ENCODE data around the gene C9orf72. TPM values are rescaled to one million over a fixed set of nuclear protein-coding genes. Genes with fewer than 3 reads are reported as not detected.
A peak's percentile ranks its signal among the peaks of the same experiment; 100 is the strongest.

C9orf72 gene
- total and polyA plus RNA-seq, 2 of the 4 experiments (the other 2 are of a cell fraction) = 2.0 to 3.4 TPM

GRCh38 chr9:27572566-27572917 is 739 bp downstream of the C9orf72 start:
- CTCF ChIA-PET = interaction anchor here (0.6 kb wide), 1 partner anchor 226 kb away, joined by 3 read pairs; no protein-coding TSS in a partner anchor

More at GRCh38 chr9:27572566-27572917, 739 bp downstream of the C9orf72 start:
- H3K27ac ChIP-seq (ENCODE audit: insufficient read depth, low read length) = peak overlapping the region; percentile 58
- in situ Hi-C loops (cut with MboI; ENCODE audit: low sequenced_read_pairs) = no loop called here
- H3K18ac ChIP-seq (ENCODE audit: low read depth, low read length) = no peak overlapping the region
- dilution Hi-C loops (cut with HindIII; ENCODE audit: low sequenced_read_pairs, unreplicated experiment) = no loop called here
- H2AK9ac ChIP-seq (replicated peaks; ENCODE audit: low read depth, low read length, poor library complexity) = peak overlapping the region; percentile 77
- DNase-seq (no peak), ATAC-seq (ENCODE audit: low read depth) (no peak)
- no peak overlapping the region for H2BK20ac ChIP-seq (ENCODE audit: low read depth, low read length)
- peak overlapping the region; percentile 91 for H3K4me2 ChIP-seq (ENCODE audit: low read depth, low read length)
- peak overlapping the region; percentile 61 for H3K23ac ChIP-seq (ENCODE audit: low read depth, low read length)
- 0% methylated on average over 4 of the region's 6 CpGs; no CpG with 5 or more reads in 1 of the 2 experiments for WGBS, 2 experiments (ENCODE audit: extremely low coverage in 2 of 2, insufficient read length in 1 of 2)
- H3K9me1 ChIP-seq (ENCODE audit: insufficient read depth, low read length) = no peaks in the 10 kb centered on the region
- H3K56ac ChIP-seq (ENCODE audit: extremely low read depth, insufficient read depth, low read length) = no peak overlapping the region
- H4K91ac ChIP-seq (ENCODE audit: insufficient read depth, low read depth, low read length) = no peak overlapping the region
- POLR2A ChIA-PET (ENCODE audit: unreplicated experiment) = no interaction called here
- H3K36me3 ChIP-seq (ENCODE audit: control insufficient read depth, insufficient read depth, low read length) = no peaks in the 10 kb centered on the region
- no peaks in the 10 kb centered on the region for H3K27me3 ChIP-seq (ENCODE audit: control insufficient read depth, insufficient read depth, low read length)
- H3K9me3 ChIP-seq (ENCODE audit: control insufficient read depth, insufficient read depth, low read length) = no peaks in the 10 kb centered on the region
- no peak overlapping the region for H2BK15ac ChIP-seq (ENCODE audit: low read depth, low read length)
- H3K9ac ChIP-seq (ENCODE audit: low read depth, low read length) = peak overlapping the region; percentile 76
- peaks cover 3 to 8% of the 10 kb centered on the region in 2 experiments; a peak in 2 of 4 replicates for H3K79me1 ChIP-seq (ENCODE audit: low read depth in 1 of 2, low read length in 2 of 2)
- intact Hi-C loops (cut with micrococcal nuclease) = no loop called here
- TF ChIP-seq POLR2A (IDR thresholded peaks at IDR 0.05; ENCODE audit: low read depth, low read length) (no peak), CEBPB (IDR thresholded peaks at IDR 0.05; ENCODE audit: low read depth, low read length) (peak; percentile 75; the same call in 1 of the 2 replicates)
- peak overlapping the region; percentile 95 for H2AFZ ChIP-seq (replicated peaks; ENCODE audit: low read length, poor library complexity)
- H4K20me1 ChIP-seq (ENCODE audit: insufficient read depth, low read length) = peaks cover 3% of the 10 kb centered on the region; the same call in 1 of the 2 replicates
- H4K8ac ChIP-seq (ENCODE audit: low read depth in 2 of 2, low read length in 2 of 2) = peak overlapping the region in 1 of 2 experiments; percentile 37; a peak in 2 of 4 replicates
- H3K4me1 ChIP-seq (ENCODE audit: control insufficient read depth, insufficient read depth, low read length) = no peaks in the 10 kb centered on the region; the same call in 1 of the 2 replicates
- no peak overlapping the region for H3K4ac ChIP-seq (ENCODE audit: low read depth, low read length)
- H3K14ac ChIP-seq (replicated peaks; ENCODE audit: low read depth, low read length) = 0 out of 2 replicates have a peak overlapping the region, but pooled peaks have one; percentile 4
- H2AK5ac ChIP-seq (ENCODE audit: low read depth, low read length) = no peak overlapping the region
- H4K5ac ChIP-seq (ENCODE audit: low read depth, low read length) = peak overlapping the region; percentile 26; the same call in 1 of the 2 replicates
- H2BK120ac ChIP-seq (ENCODE audit: low read depth, low read length) = no peak overlapping the region
- peak overlapping the region; percentile 75 for H3K4me3 ChIP-seq (ENCODE audit: insufficient read depth, low read depth, low read length)
- peak overlapping the region; percentile 32 for H2BK5ac ChIP-seq (ENCODE audit: low read depth, low read length, poor library complexity, severe bottlenecking)
- BruUV-seq (replicated peaks) = no TSS peak
